HG03575 (cell line): ENCODE data around the gene CREB5.
"Not testable (repeated sequence)": the region's sequence is repeated elsewhere in the genome, so short reads cannot be mapped to it uniquely, and the experiment has no call there.

Source experiments
- ATAC-seq: cut with Tn5 transposase; IDR thresholded peaks from one replicate; pipeline ENCODE4 v1.9.1; 2021; ENCODE audit not compliant: unreplicated experiment, insufficient number of reproducible peaks, low FRiP score; ENCODE audit errors: extremely low read depth

Gene CREB5

GRCh38 chr7:28798274-28798673, 386.0 kb downstream of the CREB5 start:
- ATAC-seq, result no peak

GRCh38 chr7:28799619-28800018, 387.3 kb downstream of the CREB5 start:
- ATAC-seq, result no peak

- ATAC-seq, result no peak
These were observed 387.8 kb downstream of the CREB5 start for GRCh38 chr7:28800150-28800549.

- no peak for ATAC-seq
These were observed 390.1 kb downstream of the CREB5 start for GRCh38 chr7:28802450-28802849.

GRCh38 chr7:28804157-28804556, 391.8 kb downstream of the CREB5 start:
- ATAC-seq, result no peak

GRCh38 chr7:28804990-28805389, 392.7 kb downstream of the CREB5 start:
- ATAC-seq, result no peak

GRCh38 chr7:28806841-28807240, 394.5 kb downstream of the CREB5 start:
- ATAC-seq, result no peak

- no peak for ATAC-seq
These were observed 395.2 kb downstream of the CREB5 start for GRCh38 chr7:28807396-28807994.

- no peak for ATAC-seq
These were observed 396.6 kb downstream of the CREB5 start for GRCh38 chr7:28808796-28809533.

- ATAC-seq, result no peak
These were observed 398.7 kb downstream of the CREB5 start for GRCh38 chr7:28811008-28811407.

GRCh38 chr7:28811701-28812430, 399.5 kb downstream of the CREB5 start:
- ATAC-seq, result no peak

- no peak for ATAC-seq
These were observed 400.3 kb downstream of the CREB5 start for GRCh38 chr7:28812616-28813015.

GRCh38 chr7:28813243-28813962, 401.1 kb downstream of the CREB5 start:
- no peak for ATAC-seq

- peak; percentile 17 for ATAC-seq
These were observed 403.1 kb downstream of the CREB5 start for GRCh38 chr7:28815369-28815927.

- peak; percentile 60 for ATAC-seq
These were observed 403.6 kb downstream of the CREB5 start for GRCh38 chr7:28815928-28816373.

GRCh38 chr7:28818996-28819395, 406.7 kb downstream of the CREB5 start:
- ATAC-seq, result no peak

- ATAC-seq, result no peak
These were observed 411.3 kb downstream of the CREB5 start for GRCh38 chr7:28823582-28823981.

- ATAC-seq, result not testable (repeated sequence)
These were observed 413.6 kb downstream of the CREB5 start for GRCh38 chr7:28825817-28826448.

- no peak for ATAC-seq
These were observed 418.5 kb downstream of the CREB5 start for GRCh38 chr7:28830846-28831245.
